Neural cell (in vitro differentiated cells): Measurements from ENCODE around the gene MGAT5. TPM values are rescaled to one million over a fixed set of nuclear protein-coding genes. Genes with fewer than 3 reads are reported as not detected.

Source experiments
- H2AFZ ChIP-seq: fragments of 200-600, 300-800 bp; sonication (generic), shearing (Covaris generic); 2 replicates; pipeline ENCODE4 v1.6.0; 2014; ENCODE audit warnings: low read depth, mild to moderate bottlenecking, antibody characterized with exemption, low read length, moderate library complexity
- H3F3A ChIP-seq: fragments of 200-600 bp; shearing (Covaris generic); 2 replicates; pipeline ENCODE4 v1.6.1; 2016; ENCODE audit warnings: mild to moderate bottlenecking, moderate library complexity, mixed read lengths, antibody characterized with exemption, low read length; ENCODE audit not compliant: insufficient read depth, poor library complexity, severe bottlenecking
- H3K27ac ChIP-seq: fragments of 200-600, 300-800 bp; sonication (generic), shearing (Covaris generic); 2 replicates; pipeline ENCODE4 v1.5.1; 2014; ENCODE audit warnings: mild to moderate bottlenecking, low read length, moderate library complexity
- H3K27me3 ChIP-seq: fragments of 300-800, 200-600 bp; sonication (generic), shearing (Covaris generic); 2 replicates; pipeline ENCODE4 v1.6.0; 2014; ENCODE audit warnings: mild to moderate bottlenecking, low read depth, low read length, moderate library complexity; ENCODE audit not compliant: insufficient read depth
- H3K36me3 ChIP-seq: fragments of 300-800, 200-600 bp; sonication (generic), shearing (Covaris generic); 2 replicates; pipeline ENCODE4 v1.5.1; 2014; ENCODE audit warnings: mild to moderate bottlenecking, antibody characterized with exemption, low read length, moderate library complexity; ENCODE audit not compliant: insufficient read depth
- H3K4me2 ChIP-seq: fragments of 300-800, 200-600 bp; sonication (generic), shearing (Covaris generic); 2 replicates; pipeline ENCODE4 v1.6.0; 2014; ENCODE audit warnings: mild to moderate bottlenecking, low read length
- H3K4me3 ChIP-seq: fragments of 300-800, 200-600 bp; sonication (generic), shearing (Covaris generic); 2 replicates; pipeline ENCODE4 v1.5.1; 2014; ENCODE audit warnings: mild to moderate bottlenecking, low read length, moderate library complexity
- H3K79me2 ChIP-seq: fragments of 200-600 bp; shearing (Covaris generic); replicated peaks from 2 replicates; pipeline ENCODE4 v1.6.0; 2014; ENCODE audit warnings: mild to moderate bottlenecking, low read length, moderate library complexity; ENCODE audit not compliant: insufficient read depth
- H3K9ac ChIP-seq: fragments of 300-800, 200-600 bp; sonication (generic), shearing (Covaris generic); 2 replicates; pipeline ENCODE4 v1.6.1; 2016; ENCODE audit warnings: mild to moderate bottlenecking, low read length, mixed read lengths
- H3K9me2 ChIP-seq: fragments of 200-600 bp; shearing (Covaris generic); 2 replicates; pipeline ENCODE4 v1.6.1; 2016; ENCODE audit warnings: mild to moderate bottlenecking, low read length, mixed read lengths; ENCODE audit not compliant: insufficient read depth
- H3K9me3 ChIP-seq: fragments of 200-600, 300-800 bp; sonication (generic), shearing (Covaris generic); 2 replicates; pipeline ENCODE4 v1.6.1; 2016; ENCODE audit warnings: mild to moderate bottlenecking, mixed run types, low read length, moderate library complexity, mixed read lengths
- H4K20me1 ChIP-seq: fragments of 200-600 bp; shearing (Covaris generic); 2 replicates; pipeline ENCODE4 v1.6.1; 2016; ENCODE audit warnings: mild to moderate bottlenecking, mixed run types; ENCODE audit not compliant: insufficient read depth
- CTCF ChIP-seq: fragments of 450-650 bp; IDR thresholded peaks from 2 replicates; pipeline ENCODE4 v1.5.1; 2014; ENCODE audit warnings: antibody characterized with exemption, mild to moderate bottlenecking, moderate library complexity; ENCODE audit not compliant: poor library complexity, severe bottlenecking
- EP300 ChIP-seq: fragments of 450-650 bp; conservative IDR thresholded peaks from 2 replicates; pipeline ENCODE4 v1.6.1; 2014; ENCODE audit warnings: antibody characterized with exemption, mild to moderate bottlenecking, moderate library complexity; ENCODE audit not compliant: poor library complexity, severe bottlenecking
- EZH2 ChIP-seq: fragments of 200-600, 300-800 bp; shearing (Covaris generic), sonication (generic); IDR thresholded peaks from 2 replicates; pipeline ENCODE4 v1.6.1; 2014; ENCODE audit warnings: antibody characterized with exemption, low read length, borderline replicate concordance, mild to moderate bottlenecking; ENCODE audit not compliant: insufficient read depth, poor library complexity, severe bottlenecking
- MXI1 ChIP-seq: fragments of 450-650 bp; conservative IDR thresholded peaks from 2 replicates; pipeline ENCODE4 v1.6.1; 2014; ENCODE audit warnings: antibody characterized with exemption, mild to moderate bottlenecking; ENCODE audit not compliant: poor library complexity, severe bottlenecking
- POLR2AphosphoS5 ChIP-seq: IDR thresholded peaks from 2 replicates; pipeline ENCODE4 v1.6.1; 2012
- RAD21 ChIP-seq: fragments of 450-650 bp; conservative IDR thresholded peaks from 2 replicates; pipeline ENCODE4 v1.6.1; 2014; ENCODE audit warnings: antibody characterized with exemption, mild to moderate bottlenecking, moderate library complexity
- REST ChIP-seq: IDR thresholded peaks from 2 replicates; pipeline ENCODE4 v1.6.1; 2012; ENCODE audit warnings: borderline replicate concordance
- SMC3 ChIP-seq: fragments of 450-650 bp; conservative IDR thresholded peaks from 2 replicates; pipeline ENCODE4 v1.6.1; 2014; ENCODE audit warnings: antibody characterized with exemption, mild to moderate bottlenecking, moderate library complexity; ENCODE audit not compliant: poor library complexity
- TAF1 ChIP-seq: IDR thresholded peaks from 2 replicates; pipeline ENCODE4 v1.6.1; 2012; ENCODE audit warnings: low read depth
- polyA plus RNA-seq: library from polyadenylated mRNA; depleted of rRNA; stranded (reverse); fragments of >200 nt; gene quantifications from 2 replicates; pipeline ENCODE4 v1.2.3, GENCODE V29; 2014

The MGAT5 gene
- polyA plus RNA-seq, 1 donor from 2014 or later: 40.9 TPM

GRCh38 chr2:134238371-134238770 is 15.5 kb upstream of the MGAT5 start:
- Histone ChIP-seq H3K36me3 (no peaks in the 10 kb centered on the region), H3F3A (no peaks in the 10 kb centered on the region), H3K9me3 (no peaks in the 10 kb centered on the region), H4K20me1 (no peaks in the 10 kb centered on the region), H3K4me2 (no peak overlapping the region), H3K4me3 (no peak overlapping the region), H3K27me3 (no peaks in the 10 kb centered on the region), H3K27ac (no peak overlapping the region), H3K9me2 (no peaks in the 10 kb centered on the region), H3K9ac (no peak overlapping the region), H3K79me2 (peaks cover 4% of the 10 kb centered on the region), H2AFZ (no peak overlapping the region)
- TF ChIP-seq CTCF (no peak), RAD21 (no peak), MXI1 (no peak), EP300 (no peak), POLR2AphosphoS5 (no peak), EZH2 (no peak), TAF1 (no peak), REST (no peak), SMC3 (no peak)

GRCh38 chr2:134240061-134240460 is 13.8 kb upstream of the MGAT5 start:
- Histone ChIP-seq H3K27me3 (no peaks in the 10 kb centered on the region), H3K4me3 (no peak overlapping the region), H3F3A (no peaks in the 10 kb centered on the region), H4K20me1 (no peaks in the 10 kb centered on the region), H3K4me2 (no peak overlapping the region), H3K9ac (no peak overlapping the region), H3K27ac (no peak overlapping the region), H2AFZ (no peak overlapping the region), H3K36me3 (no peaks in the 10 kb centered on the region), H3K9me2 (no peaks in the 10 kb centered on the region), H3K9me3 (no peaks in the 10 kb centered on the region), H3K79me2 (peaks cover 4% of the 10 kb centered on the region)
- TF ChIP-seq EZH2 (no peak), CTCF (no peak), MXI1 (no peak), EP300 (no peak), POLR2AphosphoS5 (no peak), TAF1 (no peak), RAD21 (no peak), REST (no peak), SMC3 (no peak)
